TTC549 (cell line): ENCODE results near the gene QSOX2.

Experiments
- FAIRE-seq: peaks from 2 replicates; lab custom pipeline; 2012; peaks lifted over from hg19 to GRCh38; lab: Jason Lieb, UNC

Gene QSOX2

GRCh38 chr9:136219276-136219675 lies 26.3 kb downstream of the QSOX2 start:
- no peak for FAIRE-seq

- FAIRE-seq, result no peak
These were observed 26.9 kb downstream of the QSOX2 start for GRCh38 chr9:136218673-136219072.

- no peak for FAIRE-seq
These were observed 27.3 kb downstream of the QSOX2 start for GRCh38 chr9:136218271-136218670.

GRCh38 chr9:136216541-136217244 lies 28.9 kb downstream of the QSOX2 start:
- no peak for FAIRE-seq

- no peak for FAIRE-seq
These were observed 31.9 kb downstream of the QSOX2 start for GRCh38 chr9:136213733-136214132.

- no peak for FAIRE-seq
These were observed 33.2 kb downstream of the QSOX2 start for GRCh38 chr9:136212345-136212950.

GRCh38 chr9:136211441-136212344 lies 33.9 kb downstream of the QSOX2 start:
- no peak for FAIRE-seq

- FAIRE-seq, result no peak
These were observed 34.6 kb downstream of the QSOX2 start for GRCh38 chr9:136211006-136211405.

GRCh38 chr9:136210276-136210675 lies 35.3 kb downstream of the QSOX2 start:
- no peak for FAIRE-seq

GRCh38 chr9:136209786-136210185 lies 35.8 kb downstream of the QSOX2 start:
- no peak for FAIRE-seq

- no peak for FAIRE-seq
These were observed 36.4 kb downstream of the QSOX2 start for GRCh38 chr9:136209232-136209631.

- FAIRE-seq, result no peak
These were observed 36.9 kb downstream of the QSOX2 start for GRCh38 chr9:136208675-136209074.

- no peak for FAIRE-seq
These were observed 38.0 kb downstream of the QSOX2 start for GRCh38 chr9:136207616-136208015.

- FAIRE-seq, result no peak
These were observed 38.9 kb downstream of the QSOX2 start for GRCh38 chr9:136206602-136207275.

GRCh38 chr9:136205707-136205992 lies 40.0 kb downstream of the QSOX2 start:
- FAIRE-seq, result no peak

GRCh38 chr9:136204838-136205706 lies 40.5 kb downstream of the QSOX2 start, which contains the start of gene LHX3:
Gene LHX3, minus strand, starts transcription at chr9:136205128. Its CDS starts 116 bp downstream, at chr9:136205012.
- no peak for FAIRE-seq

- FAIRE-seq, result no peak
These were observed 41.3 kb downstream of the QSOX2 start for GRCh38 chr9:136204145-136204805.

- FAIRE-seq, result no peak
These were observed 42.0 kb downstream of the QSOX2 start for GRCh38 chr9:136203408-136204144.

- FAIRE-seq, result no peak
These were observed 42.9 kb downstream of the QSOX2 start for GRCh38 chr9:136202454-136203407.
